Aorta (tissue), 5 donors: ENCODE data around the gene RTBDN. TPM values are rescaled to one million over a fixed set of nuclear protein-coding genes. Genes with fewer than 3 reads are reported as not detected.
A peak's percentile ranks its signal among the peaks of the same experiment; 100 is the strongest.

ENCODE experiments used
- ATAC-seq: fragments of 200-7000 bp; cut with Tn5 transposase; one replicate; pipeline ENCODE4 v1.9.1; 2022; ENCODE audit warnings: moderate library complexity; ENCODE audit not compliant: low FRiP score
- DNase-seq, 2 donors: peaks; one replicate each; pipeline ENCODE4 v3.0.0-alpha.2; 2020
- H3K27ac ChIP-seq, 2 donors: one replicate each; pipeline ENCODE4 v1.5.1; 2013; ENCODE audit warnings: low read length in 2 of 2, mild to moderate bottlenecking in 2 of 2, moderate library complexity in 2 of 2, control low read depth in 1 of 2, inconsistent platforms in 1 of 2, low read depth in 1 of 2
- H3K27me3 ChIP-seq, 2 donors: one replicate each; pipeline ENCODE4 v1.6.1; 2013; ENCODE audit warnings: control low read depth in 1 of 2, low read length in 1 of 2, mild to moderate bottlenecking in 1 of 2, moderate library complexity in 1 of 2; ENCODE audit not compliant: insufficient read depth in 2 of 2, control insufficient read depth in 1 of 2
- H3K36me3 ChIP-seq, 2 donors: one replicate each; pipeline ENCODE4 v1.6.1; 2013; ENCODE audit warnings: control low read depth in 1 of 2, low read length in 1 of 2, mild to moderate bottlenecking in 1 of 2; ENCODE audit not compliant: insufficient read depth in 2 of 2, control insufficient read depth in 1 of 2
- H3K4me1 ChIP-seq, 2 donors: one replicate each; pipeline ENCODE4 v1.6.1; 2013; ENCODE audit warnings: low read length in 2 of 2, control low read depth in 1 of 2, mild to moderate bottlenecking in 1 of 2, moderate library complexity in 1 of 2; ENCODE audit not compliant: insufficient read depth in 2 of 2, control insufficient read depth in 1 of 2
- H3K4me3 ChIP-seq, 2 donors: one replicate each; pipeline ENCODE4 v1.5.1; 2013; ENCODE audit warnings: low read length in 2 of 2, control low read depth in 1 of 2, mild to moderate bottlenecking in 1 of 2
- H3K9me3 ChIP-seq: one replicate; pipeline ENCODE4 v1.6.1; 2013; ENCODE audit warnings: mild to moderate bottlenecking, low read length; ENCODE audit not compliant: control insufficient read depth
- WGBS, 2 donors: extraction: QIAGEN DNeasy Blood & Tissue Kit; methylation state at CpG; one replicate each; pipeline ENCODE4 v1.1.7; 2013; 5-methylcytosine and 5-hydroxymethylcytosine counted together
- intact Hi-C, 2 donors: fragments of 100-400 bp; cut with DNase I; formaldehyde crosslinking; loops; one replicate each; pipeline versions ENCODE4 v1.14.2 to v1.15.0; 2022
- polyA plus RNA-seq, 2 donors: library from polyadenylated mRNA; stranded (reverse); fragments of 200-250 nt; gene quantifications; one replicate each; pipeline ENCODE4 v1.2.3, GENCODE V29; 2013
- total RNA-seq, 2 donors: library from RNA; stranded (reverse); fragmentation: NEBNext Ultra II Directional; extraction: Animal tissue kit (Norgen Biotek cat#: 25700); gene quantifications; one replicate each; pipeline ENCODE4 v1.2.1, GENCODE V29; 2021
- donor health status: healthy with polysubstance abuse.
- donor health status: Bipolar disorder and iron deficiency.
- donor health status: DM: no; HTN: no; CAD: no.
- donor health status: DM: no; HTN: no; CAD: no.
- donor health status: DM: yes; HTN: yes; CAD: no.

RTBDN gene
- total and polyA plus RNA-seq, 4 donors: 2.0 TPM; not detected in 3

GRCh38 chr19:12792051-12792852, 42.1 kb downstream of the RTBDN start:
- intact Hi-C loops: loop anchor here (5.0 to 10.0 kb wide), 3 partner anchors 360 to 1255 kb away; partner anchors contain the start of genes CNN1 (in 1 of the 2), IER2 (in 1 of the 2) and STX10 (in 1 of the 2)
- peak overlapping the region; percentile 70 to 86 for H3K27ac ChIP-seq
- peaks cover 0 to 4% of the 10 kb centered on the region in 2 donors for H3K27me3 ChIP-seq
- no peaks in the 10 kb centered on the region for H3K36me3 ChIP-seq
- ATAC-seq: no peak
- no peaks in the 10 kb centered on the region for H3K9me3 ChIP-seq
- H3K4me1 ChIP-seq: no peaks in the 10 kb centered on the region
- DNase-seq: peak; percentile 84 to 88
- H3K4me3 ChIP-seq: peak overlapping the region; percentile 70 to 73
- 0% methylated on average over 70 to 84 of the region's 84 CpGs for WGBS, 2 donors

GRCh38 chr19:12791345-12792050, 42.9 kb downstream of the RTBDN start, which contains the start of gene JUNB:
Gene JUNB, plus strand, starts transcription at chr19:12791486. Its CDS starts 286 bp downstream, at chr19:12791772.
- H3K36me3 ChIP-seq: no peaks in the 10 kb centered on the region
- no peaks in the 10 kb centered on the region for H3K9me3 ChIP-seq
- peak; percentile 79 for ATAC-seq
- WGBS, 2 donors: 0% methylated on average over 65 to 73 of the region's 73 CpGs
- peak within 1 kb of the TSS; percentile 88 to 96 for H3K27ac ChIP-seq
- intact Hi-C loops: loop anchor here (5.0 to 10.0 kb wide), 3 partner anchors 361 to 1254 kb away; partner anchors contain the start of genes CNN1 (in 1 of the 2), IER2 (in 1 of the 2) and STX10 (in 1 of the 2)
- H3K27me3 ChIP-seq: peaks cover 0 to 4% of the 10 kb centered on the region in 2 donors
- DNase-seq: peak; percentile 99
- no peaks in the 10 kb centered on the region for H3K4me1 ChIP-seq
- H3K4me3 ChIP-seq: peak within 1 kb of the TSS; percentile 70 to 73

- H3K9me3 ChIP-seq: no peaks in the 10 kb centered on the region
- DNase-seq (peak in 1 of 2 donors; percentile 55), ATAC-seq (no peak)
- H3K4me3 ChIP-seq: peak overlapping the region; percentile 18 to 45
- peaks cover 0 to 4% of the 10 kb centered on the region in 2 donors for H3K27me3 ChIP-seq
- WGBS, 2 donors: 1 to 2% methylated on average over 22 of the region's 22 CpGs
- intact Hi-C loops: loop anchor here (5.0 to 10.0 kb wide), 3 partner anchors 362 to 1253 kb away; partner anchors contain the start of genes CNN1 (in 1 of the 2), IER2 (in 1 of the 2) and STX10 (in 1 of the 2)
- no peaks in the 10 kb centered on the region for H3K4me1 ChIP-seq
- peak overlapping the region; percentile 88 to 96 for H3K27ac ChIP-seq
- no peaks in the 10 kb centered on the region for H3K36me3 ChIP-seq
Observed at GRCh38 chr19:12790628-12791344, 43.6 kb downstream of the RTBDN start.

GRCh38 chr19:12789904-12790619, 44.3 kb downstream of the RTBDN start:
- Histone ChIP-seq H3K27me3 (peaks cover 0 to 4% of the 10 kb centered on the region in 2 donors), H3K9me3 (no peaks in the 10 kb centered on the region), H3K36me3 (no peaks in the 10 kb centered on the region), H3K4me3 (peak overlapping the region; percentile 45 to 57), H3K4me1 (no peaks in the 10 kb centered on the region), H3K27ac (peak overlapping the region; percentile 95 to 96)
- ATAC-seq (peak; percentile 76), DNase-seq (peak; percentile 99)
- intact Hi-C loops: loop anchor here (5.0 to 10.0 kb wide), 3 partner anchors 362 to 1253 kb away; partner anchors contain the start of genes CNN1 (in 1 of the 2), IER2 (in 1 of the 2) and STX10 (in 1 of the 2)
- 1% methylated on average over 49 to 56 of the region's 56 CpGs for whole genome bisulfite sequencing, 2 donors

- H3K27ac ChIP-seq: peak overlapping the region; percentile 94 to 95
- no peaks in the 10 kb centered on the region for H3K9me3 ChIP-seq
- H3K4me1 ChIP-seq: no peaks in the 10 kb centered on the region
- H3K36me3 ChIP-seq: no peaks in the 10 kb centered on the region
- intact Hi-C loops: no loop called here
- DNase-seq (peak in 1 of 2 donors; percentile 73), ATAC-seq (no peak)
- 1 to 2% methylated on average over 19 to 46 of the region's 46 CpGs for WGBS, 2 donors
- peaks cover 0 to 4% of the 10 kb centered on the region in 2 donors for H3K27me3 ChIP-seq
- H3K4me3 ChIP-seq: peak overlapping the region; percentile 33 to 57
Observed at GRCh38 chr19:12789098-12789903, 45.1 kb downstream of the RTBDN start.

- WGBS, 2 donors: 0 to 1% methylated on average over 12 of the region's 12 CpGs
- intact Hi-C loops: no loop called here
- no peak overlapping the region for H3K4me3 ChIP-seq
- peaks cover 0 to 4% of the 10 kb centered on the region in 2 donors for H3K27me3 ChIP-seq
- H3K9me3 ChIP-seq: no peaks in the 10 kb centered on the region
- no peaks in the 10 kb centered on the region for H3K36me3 ChIP-seq
- no peak for ATAC-seq
- DNase-seq: peak; percentile 92 to 94
- no peaks in the 10 kb centered on the region for H3K4me1 ChIP-seq
- peak overlapping the region; percentile 94 to 95 for H3K27ac ChIP-seq
Observed at GRCh38 chr19:12788682-12789097, 45.7 kb downstream of the RTBDN start.

GRCh38 chr19:12788042-12788681, 46.2 kb downstream of the RTBDN start:
- no peak for DNase-seq
- WGBS, 2 donors: 32 to 37% methylated on average over 4 of the region's 4 CpGs
- Histone ChIP-seq H3K36me3 (no peaks in the 10 kb centered on the region), H3K4me3 (no peak overlapping the region), H3K27me3 (peaks cover 0 to 2% of the 10 kb centered on the region in 2 donors), H3K27ac (peak overlapping the region in 1 of 2 donors; percentile 95), H3K9me3 (no peaks in the 10 kb centered on the region), H3K4me1 (no peaks in the 10 kb centered on the region)
- intact Hi-C loops: no loop called here
- ATAC-seq: no peak
